ENCODE data around the gene MSH5.

The MSH5 gene

GRCh38 chr6:31762878-31763618 lies 23.2 kb downstream of the MSH5 start:
- no peak for DNase-seq

- no peak for DNase-seq
Observed at GRCh38 chr6:31763619-31763940, 23.8 kb downstream of the MSH5 start.

DNA sequence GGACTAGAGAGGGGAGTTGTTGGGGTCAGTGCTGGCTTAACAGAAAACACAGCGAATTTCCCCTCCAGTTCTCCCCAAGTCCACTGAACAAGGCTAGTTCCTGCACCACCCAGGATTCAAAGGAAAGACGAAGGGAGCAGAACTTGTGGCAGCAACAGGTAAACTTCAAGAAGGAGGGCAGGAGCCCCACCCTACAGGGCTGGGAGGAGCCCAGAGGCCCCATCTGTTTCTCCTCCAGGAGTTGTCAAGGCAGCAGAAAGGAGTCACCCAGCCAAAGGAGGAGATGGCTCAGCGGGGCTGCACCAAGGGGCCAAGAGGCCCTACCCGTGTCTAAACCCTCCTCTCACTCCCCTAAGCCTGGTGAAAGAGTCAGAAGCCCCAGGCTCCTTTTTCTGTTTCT lies 24.4 kb downstream of the MSH5 start:
- DNase-seq = no peak

GRCh38 chr6:31765559-31765909 lies 25.7 kb downstream of the MSH5 start:
- DNase-seq = no peak

DNA sequence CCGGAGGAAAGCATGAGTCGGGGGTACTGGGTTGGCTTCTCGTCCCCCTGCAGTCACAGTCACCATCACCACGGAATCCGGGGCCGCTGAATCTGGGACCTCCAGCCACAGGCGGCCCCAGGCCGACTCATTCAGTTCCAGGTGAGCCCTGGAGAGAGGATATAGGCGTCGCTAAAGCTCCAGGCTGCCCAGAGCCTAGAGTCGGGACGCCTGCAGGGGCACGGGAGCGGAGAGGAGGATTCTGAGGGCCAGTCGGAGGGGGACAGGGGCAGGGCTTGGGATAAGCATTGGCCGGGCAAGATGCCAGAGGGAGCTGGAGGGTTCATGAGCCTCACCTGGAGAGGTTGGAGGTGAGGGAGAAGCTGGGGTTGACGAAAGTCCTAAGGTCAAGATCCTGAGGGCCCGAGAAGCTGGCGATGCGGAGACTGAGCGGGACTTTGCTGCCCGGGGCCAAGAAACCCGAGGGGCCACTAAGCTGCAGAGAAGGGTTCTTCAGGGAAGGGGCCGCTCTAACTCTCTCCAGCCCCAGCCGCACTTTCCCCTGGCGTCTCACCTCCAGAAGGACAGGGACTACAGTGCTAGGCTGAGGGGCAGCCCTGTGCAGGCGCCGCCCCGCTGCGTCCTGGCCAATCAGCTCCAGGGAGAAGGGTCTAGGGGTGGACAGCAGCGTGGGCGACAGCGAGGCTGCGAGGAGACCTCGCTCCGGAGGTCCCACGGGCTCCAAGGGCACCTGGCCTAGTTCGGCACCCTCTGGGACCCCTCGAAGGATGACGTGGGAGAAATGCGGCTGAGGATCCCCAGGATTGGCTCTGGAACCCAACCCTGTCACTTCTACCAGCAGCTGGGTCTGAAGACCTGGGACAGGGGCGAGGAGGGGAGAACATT lies 26.3 kb downstream of the MSH5 start:
- no peak for DNase-seq

DNA sequence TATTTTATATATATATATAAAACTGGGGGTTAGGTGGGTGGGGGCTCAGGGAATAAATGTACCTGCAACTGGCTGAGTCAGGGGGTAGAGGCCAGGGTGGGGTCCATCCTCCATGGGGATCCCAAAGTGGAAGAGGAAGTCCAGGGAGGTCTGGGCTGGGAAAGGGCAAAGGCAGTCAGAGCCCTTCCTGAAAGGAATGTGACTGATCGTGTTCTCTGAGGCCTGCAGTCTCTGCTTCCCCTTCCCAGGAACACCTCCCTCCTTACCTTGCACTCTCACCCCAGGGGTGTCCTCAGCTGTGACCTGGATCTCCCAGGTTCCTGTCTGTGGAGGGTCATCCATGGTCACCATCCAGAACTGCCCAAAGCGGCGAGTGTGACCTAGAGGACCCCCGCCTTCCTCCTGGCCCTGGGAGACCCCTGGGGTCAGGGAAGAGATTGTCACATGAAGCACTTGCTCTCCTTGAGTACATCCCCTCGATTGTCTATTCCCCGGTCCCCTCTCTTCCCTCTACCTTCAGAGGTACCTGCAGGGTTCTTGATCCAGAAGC lies 27.4 kb downstream of the MSH5 start:
- no peak for DNase-seq

GRCh38 chr6:31768363-31769257 lies 28.8 kb downstream of the MSH5 start:
- DNase-seq = no peak

- DNase-seq = peak; percentile 70
Observed at GRCh38 chr6:31769684-31770371, 30.0 kb downstream of the MSH5 start.

- DNase-seq = no peak
Observed at GRCh38 chr6:31770860-31771259, 31.1 kb downstream of the MSH5 start.

GRCh38 chr6:31771992-31772358 lies 32.2 kb downstream of the MSH5 start:
- DNase-seq = no peak

DNA sequence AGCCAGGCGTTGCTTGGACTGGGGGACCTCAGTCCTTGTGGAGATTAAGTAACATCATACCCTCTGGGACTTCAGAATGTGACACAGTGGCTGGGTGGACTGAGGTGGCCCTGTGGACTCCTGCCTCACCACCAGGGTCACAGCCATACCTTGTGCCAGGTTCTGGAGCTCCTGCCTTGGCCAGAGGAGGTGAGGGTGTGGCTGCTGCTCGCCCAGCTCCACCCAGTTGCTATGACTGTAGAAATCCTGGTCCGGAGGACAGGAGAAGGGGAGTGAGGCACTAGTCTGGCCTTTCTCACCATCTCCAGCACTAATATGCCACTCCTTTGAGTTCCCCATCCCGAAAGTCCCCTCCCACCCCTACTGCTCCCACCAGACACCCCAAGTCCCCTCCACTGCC lies 35.4 kb downstream of the MSH5 start:
- no peak for DNase-seq

DNA sequence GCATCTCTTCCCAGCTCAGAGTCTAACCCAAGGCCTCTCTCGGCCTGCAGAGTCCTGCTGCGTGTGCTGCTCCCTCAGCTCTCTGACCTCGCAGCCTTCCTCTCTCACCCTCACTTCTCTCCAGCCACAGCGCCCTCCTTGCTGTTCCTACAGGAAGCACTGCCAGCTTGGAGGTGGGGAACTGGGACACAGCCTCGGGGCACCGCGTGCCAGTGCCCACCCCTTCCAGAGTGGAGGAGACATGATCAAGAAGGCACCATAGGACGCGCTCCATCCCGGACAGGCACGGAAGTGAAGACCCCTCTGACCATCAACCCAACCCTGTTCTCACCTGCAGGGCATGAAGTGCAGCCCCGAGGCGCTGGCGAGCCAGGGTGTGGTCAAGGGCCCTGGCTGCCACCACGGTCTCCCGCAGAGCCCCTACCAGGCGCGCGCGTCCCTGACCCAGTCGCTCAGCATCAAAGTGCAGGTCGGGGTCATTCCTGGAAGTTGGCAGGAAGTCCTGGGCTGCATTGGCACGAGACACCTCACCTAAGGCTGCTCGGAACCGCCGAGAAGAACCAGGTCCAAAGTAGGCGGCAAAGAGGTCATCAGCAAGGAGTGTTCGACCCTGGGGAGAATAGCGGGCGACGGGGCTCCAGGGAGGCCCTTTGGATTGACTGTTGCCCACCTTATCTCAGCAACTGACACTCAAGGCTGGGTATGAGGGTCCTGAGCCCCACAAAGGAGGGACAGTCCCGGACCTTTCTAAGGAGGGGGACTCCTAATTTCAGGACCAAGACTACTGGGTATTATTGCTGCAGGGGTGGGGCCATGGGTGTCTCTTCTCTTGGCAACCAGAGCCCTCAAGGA lies 36.1 kb downstream of the MSH5 start:
- no peak for DNase-seq

DNA sequence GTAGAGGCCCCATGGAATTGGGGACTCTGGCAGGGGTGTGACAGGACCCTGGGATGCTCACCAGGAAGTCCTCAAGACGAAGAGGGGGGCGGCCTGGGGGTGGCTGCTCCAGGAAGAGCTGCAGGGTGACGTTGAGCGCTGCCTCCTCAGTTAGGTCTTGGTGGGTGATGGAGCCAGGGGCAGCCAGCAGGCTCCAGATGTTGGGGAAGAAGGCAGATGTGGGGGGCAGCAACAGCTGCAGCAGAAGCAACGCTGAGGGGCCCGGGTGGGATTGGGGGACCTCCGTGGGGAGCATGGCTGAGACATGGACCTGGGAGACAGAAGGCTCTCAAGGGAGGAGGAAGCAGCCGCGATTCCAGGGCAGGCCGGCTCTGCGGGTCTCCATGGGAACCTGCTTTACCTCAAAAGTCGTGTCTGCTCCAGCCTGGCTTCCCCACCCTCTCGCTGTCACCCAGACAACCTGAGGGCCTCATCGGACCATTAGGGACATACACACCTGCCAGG lies 36.7 kb downstream of the MSH5 start:
- no peak for DNase-seq

DNA sequence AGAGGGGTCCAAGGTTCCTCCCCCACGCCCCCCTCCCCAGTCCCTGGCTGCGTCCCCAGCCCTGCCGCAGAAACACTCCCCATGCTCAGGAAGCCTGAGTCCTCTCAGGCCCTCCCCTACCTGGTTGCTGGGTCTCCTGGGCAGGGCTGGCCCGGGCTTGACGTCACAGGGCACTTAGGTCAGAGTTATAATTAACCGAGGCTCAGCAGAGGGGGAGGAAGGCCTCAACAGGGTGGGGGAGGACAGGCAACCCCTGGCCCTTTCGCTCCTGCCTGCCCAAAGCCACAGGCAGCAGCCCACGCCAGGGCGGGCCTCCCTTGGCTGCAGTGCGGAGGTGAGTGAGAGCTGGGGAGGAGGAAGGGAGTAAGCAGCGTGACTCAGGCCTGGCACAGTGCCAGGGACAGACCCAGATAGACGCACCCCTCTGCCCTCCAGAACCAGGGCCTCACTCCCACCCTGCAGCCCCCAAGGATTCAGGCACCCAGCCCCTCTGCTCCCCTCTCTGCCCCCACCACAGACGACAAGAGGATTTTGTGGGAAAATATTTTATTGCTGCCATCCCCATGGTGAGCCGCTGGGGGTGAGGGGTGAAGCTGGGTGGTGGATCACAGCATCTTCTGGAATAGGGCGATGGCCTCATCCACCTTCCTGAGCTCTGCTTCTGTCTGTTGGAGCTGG lies 37.3 kb downstream of the MSH5 start, which contains the start of gene VWA7:
TSS of gene VWA7 (minus strand) at position 340 of the 678 bp plus-strand sequence. CDS start 549 bp downstream, outside the sequence.
- DNase-seq = peak; percentile 78

DNA sequence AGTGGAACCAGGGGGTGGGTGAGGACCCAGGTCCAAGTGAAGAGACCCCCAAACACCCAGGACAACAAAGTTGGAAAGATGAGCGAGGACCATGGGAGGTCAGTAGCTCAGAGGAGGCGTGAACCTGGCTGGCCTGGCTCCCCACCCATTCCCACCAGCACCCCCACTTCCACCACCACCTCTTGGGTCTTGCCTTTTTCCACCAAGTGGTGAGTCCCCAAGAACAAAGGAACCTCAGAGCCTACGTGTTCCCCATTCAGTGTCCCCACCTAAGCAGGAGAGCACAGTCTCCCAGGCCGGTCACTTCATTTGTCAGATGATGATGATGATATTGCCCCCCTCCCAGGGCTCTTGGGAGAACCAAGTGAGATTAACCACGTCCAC lies 37.9 kb downstream of the MSH5 start:
- no peak for DNase-seq

GRCh38 chr6:31778193-31778592 lies 38.4 kb downstream of the MSH5 start:
- DNase-seq = no peak

GRCh38 chr6:31778999-31779885 lies 39.4 kb downstream of the MSH5 start:
- no peak for DNase-seq

DNA sequence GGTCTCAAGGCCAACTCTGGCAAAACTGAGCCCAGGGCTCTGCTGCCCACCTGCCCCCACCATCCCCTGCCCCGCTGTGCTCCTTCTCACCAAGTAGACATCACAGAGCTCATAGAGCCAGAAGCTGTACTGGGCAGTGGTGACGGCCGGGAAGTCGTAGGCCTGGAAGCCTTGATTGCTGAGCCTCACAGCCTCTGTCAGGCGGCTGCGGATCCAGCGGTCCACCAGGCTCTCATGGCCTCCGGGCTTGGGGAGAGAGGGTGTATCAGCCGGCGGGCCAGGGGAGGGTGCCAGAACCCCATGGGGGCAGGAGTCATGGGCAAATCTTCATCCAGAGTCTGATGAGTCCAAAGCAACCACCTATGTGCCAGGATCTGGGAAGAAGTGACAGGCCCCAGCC lies 40.1 kb downstream of the MSH5 start:
- DNase-seq = no peak

- no peak for DNase-seq
Observed at GRCh38 chr6:31780507-31781243, 40.9 kb downstream of the MSH5 start.

Data from stimulated activated CD4-positive, alpha-beta T cell treated with anti-CD3 and anti-CD28 coated beads, Interleukin-12 subunit alpha, Interleukin-12 subunit beta, amount 100 ng/mL, for 4 hours (primary cell).